GM21619 (cell line): ENCODE measurements around the gene EIF4A3.
"Not testable (repeated sequence)": the region's sequence is repeated elsewhere in the genome, so short reads cannot be mapped to it uniquely, and the experiment has no call there.

Source experiments
- ATAC-seq: cut with Tn5 transposase; IDR thresholded peaks from one replicate; pipeline ENCODE4 v1.9.1; 2021; ENCODE audit not compliant: unreplicated experiment

EIF4A3 gene

DNA sequence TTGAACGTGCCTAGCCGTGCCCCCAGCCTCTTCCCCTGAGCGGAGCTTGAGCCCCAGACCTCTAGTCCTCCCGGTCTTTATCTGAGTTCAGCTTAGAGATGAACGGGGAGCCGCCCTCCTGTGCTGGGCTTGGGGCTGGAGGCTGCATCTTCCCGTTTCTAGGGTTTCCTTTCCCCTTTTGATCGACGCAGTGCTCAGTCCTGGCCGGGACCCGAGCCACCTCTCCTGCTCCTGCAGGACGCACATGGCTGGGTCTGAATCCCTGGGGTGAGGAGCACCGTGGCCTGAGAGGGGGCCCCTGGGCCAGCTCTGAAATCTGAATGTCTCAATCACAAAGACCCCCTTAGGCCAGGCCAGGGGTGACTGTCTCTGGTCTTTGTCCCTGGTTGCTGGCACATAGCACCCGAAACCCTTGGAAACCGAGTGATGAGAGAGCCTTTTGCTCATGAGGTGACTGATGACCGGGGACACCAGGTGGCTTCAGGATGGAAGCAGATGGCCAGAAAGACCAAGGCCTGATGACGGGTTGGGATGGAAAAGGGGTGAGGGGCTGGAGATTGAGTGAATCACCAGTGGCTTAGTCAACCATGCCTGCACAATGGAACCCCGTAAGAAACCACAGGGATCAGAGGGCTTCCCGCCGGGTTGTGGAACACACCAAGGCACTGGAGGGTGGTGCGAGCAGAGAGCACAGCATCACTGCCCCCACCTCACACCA lies 44.8 kb downstream of the EIF4A3 start:
- ATAC-seq: peak; percentile 6

DNA sequence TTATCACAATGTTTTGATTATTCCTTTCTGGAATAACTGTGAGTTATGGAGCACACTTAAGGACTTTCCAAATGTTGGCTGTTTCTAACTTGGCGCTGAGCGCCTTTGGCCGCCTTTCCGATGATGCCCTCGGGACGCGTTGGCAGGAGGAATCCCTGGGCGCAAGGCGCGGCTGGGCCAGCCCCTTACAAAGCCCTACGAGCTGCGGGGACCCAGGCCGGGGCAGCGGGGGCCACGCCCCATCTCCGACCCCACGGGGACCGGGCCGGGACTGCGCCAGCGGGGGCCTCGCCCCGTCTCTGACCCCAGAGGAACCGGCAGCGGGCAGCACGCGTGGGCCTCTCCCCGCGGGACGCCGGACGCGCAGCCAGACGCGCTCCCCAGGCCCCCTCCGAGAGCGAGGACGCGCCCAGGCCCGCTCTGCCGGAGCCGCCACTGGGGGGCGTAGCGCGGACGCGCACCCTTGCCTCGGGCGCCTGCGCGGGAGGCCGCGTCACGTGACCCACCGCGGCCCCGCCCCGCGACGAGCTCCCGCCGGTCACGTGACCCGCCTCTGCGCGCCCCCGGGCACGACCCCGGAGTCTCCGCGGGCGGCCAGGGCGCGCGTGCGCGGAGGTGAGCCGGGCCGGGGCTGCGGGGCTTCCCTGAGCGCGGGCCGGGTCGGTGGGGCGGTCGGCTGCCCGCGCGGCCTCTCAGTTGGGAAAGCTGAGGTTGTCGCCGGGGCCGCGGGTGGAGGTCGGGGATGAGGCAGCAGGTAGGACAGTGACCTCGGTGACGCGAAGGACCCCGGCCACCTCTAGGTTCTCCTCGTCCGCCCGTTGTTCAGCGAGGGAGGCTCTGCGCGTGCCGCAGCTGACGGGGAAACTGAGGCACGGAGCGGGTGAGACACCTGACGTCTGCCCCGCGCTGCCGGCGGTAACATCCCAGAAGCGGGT lies 45.6 kb downstream of the EIF4A3 start, which contains the start of gene GAA:
Gene GAA, plus strand, starts transcription at position 571 of the 935 bp plus-strand sequence. CDS start 3,006 bp downstream, outside the sequence.
- ATAC-seq: peak; percentile 55

DNA sequence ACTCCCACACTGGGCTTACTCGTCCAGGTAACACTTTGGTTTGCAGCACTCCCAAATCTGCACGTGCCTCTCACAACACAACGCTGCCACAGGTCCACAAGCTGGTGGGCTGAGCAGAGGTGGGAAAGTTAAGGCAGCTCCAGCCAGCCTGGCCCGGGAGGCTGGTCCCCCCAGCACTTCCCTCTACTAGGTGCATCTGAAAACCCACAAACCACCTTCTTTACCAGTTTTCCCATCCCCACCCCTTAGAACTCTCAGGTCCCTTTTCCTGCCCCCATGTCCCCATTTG lies 46.9 kb downstream of the EIF4A3 start:
- no peak for ATAC-seq

DNA sequence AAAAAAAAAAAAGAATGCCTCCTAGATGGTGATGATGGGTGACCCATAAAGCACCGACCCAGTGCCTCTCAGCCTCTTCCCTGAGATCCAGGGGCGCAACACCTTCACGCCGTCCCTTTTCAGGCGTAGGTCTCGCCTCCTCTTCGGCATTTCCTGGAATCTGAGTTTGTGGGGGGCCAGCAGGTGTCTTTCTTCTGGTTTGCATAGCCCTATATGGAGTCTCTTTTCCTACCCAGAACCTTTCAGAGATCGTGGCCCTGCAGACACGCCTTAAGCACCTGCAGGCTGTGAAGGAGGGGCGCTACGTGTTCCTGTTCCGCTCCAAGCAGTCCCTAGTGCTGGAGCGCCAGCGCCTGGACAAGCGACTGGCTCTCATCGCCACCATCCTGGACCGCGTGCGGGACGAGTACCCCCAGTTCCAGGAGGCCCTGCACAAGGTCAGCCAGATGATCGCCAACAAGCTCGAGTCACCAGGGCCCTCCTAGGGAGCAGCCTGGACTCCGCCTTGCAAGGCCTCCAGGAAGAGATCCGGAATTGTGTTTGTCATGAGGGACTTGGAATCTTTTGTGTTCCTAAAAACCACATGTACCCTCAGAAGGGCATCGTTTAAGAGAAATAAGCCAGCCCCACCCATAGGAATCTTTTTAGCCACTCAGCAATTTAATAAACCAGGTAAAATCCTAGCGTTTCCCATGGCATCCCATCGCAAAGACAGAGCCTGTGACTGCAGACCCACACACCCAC lies 47.5 kb downstream of the EIF4A3 start:
- no peak for ATAC-seq

DNA sequence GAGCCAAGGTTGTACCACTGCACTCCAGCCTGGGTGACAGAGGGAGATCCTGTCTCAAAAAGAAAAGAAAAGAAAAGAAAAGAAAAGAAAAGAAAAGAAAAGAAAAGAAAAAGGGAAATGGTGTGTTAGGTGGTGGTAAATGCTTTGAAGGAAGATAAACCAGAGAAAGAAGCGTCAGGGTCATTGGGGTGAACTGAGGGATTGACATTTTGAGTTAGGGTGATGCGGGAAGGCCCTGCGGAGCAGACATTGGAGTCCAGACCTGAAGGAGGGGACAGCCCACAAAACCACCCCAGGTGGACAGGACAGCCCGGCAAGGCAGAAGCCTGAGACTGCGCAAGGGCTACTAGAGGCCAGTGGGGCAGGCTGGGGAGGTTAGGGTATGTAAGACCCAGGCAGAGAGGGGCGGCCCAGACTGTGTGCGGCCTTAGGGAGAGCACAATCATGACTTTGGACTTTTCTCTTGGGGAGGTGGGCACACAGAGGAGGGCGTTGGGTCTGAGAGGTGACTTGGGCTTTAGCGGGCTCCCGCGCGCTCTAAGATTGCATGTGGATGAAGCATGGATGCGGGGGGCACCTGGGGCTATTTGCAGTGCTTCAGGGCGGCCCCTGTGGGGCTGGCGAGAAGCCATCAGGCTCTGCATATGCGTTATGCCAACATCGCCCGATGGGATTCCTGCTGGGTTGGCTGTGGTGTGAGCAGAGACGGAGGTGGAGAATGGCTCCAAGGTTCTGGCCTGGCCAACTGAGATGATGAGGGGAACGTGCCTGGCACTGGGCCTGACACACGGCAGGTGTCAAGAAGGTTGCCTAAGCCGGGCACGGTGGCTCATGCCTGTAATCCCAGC lies 48.9 kb downstream of the EIF4A3 start:
- ATAC-seq: no peak

DNA sequence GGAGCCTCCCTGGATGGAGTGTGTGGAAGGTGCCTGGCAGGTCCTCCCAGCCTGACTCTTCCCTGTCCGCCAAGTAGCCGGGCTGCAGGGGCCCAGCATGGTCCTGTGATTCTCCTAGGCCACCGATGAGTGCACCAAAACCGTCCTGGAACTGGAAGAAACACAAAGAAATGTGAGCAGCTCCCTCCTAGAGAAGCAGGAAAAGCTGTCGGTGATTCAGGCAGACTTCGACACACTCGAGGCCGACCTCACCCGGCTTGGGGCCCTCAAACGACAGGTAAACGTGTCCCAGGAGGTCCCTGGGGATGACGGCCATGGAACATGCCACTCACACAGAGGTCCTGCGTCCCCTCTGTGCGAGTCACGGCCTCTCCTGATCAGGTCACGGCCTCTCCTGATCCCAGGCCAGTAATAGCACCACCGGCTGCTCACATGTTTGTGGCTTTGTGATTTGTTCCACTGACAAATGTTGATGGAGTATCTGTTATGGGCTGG lies 49.8 kb downstream of the EIF4A3 start:
- no peak for ATAC-seq

DNA sequence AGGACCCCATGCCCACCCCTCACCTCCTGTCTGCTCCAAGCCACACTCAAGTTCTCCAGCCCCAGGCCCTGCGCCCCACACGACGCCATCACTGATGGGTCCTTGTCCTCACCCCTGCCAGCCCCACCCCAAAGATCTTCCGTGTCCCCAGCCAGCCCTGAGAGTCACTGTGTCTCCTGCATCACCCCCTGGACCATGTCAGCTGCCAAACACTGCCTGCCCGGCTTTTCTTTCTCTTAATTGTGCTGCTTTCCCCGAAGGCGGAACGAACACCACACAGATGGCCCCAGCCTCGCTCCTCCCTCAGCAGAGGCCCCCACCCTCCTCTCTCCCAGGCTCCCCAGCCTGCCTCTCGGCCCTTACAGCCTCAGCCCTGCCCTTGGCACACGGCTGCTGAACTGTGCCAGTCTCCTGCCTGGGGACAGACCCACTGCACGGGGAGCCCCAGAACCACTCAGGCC lies 50.3 kb downstream of the EIF4A3 start:
- no peak for ATAC-seq

DNA sequence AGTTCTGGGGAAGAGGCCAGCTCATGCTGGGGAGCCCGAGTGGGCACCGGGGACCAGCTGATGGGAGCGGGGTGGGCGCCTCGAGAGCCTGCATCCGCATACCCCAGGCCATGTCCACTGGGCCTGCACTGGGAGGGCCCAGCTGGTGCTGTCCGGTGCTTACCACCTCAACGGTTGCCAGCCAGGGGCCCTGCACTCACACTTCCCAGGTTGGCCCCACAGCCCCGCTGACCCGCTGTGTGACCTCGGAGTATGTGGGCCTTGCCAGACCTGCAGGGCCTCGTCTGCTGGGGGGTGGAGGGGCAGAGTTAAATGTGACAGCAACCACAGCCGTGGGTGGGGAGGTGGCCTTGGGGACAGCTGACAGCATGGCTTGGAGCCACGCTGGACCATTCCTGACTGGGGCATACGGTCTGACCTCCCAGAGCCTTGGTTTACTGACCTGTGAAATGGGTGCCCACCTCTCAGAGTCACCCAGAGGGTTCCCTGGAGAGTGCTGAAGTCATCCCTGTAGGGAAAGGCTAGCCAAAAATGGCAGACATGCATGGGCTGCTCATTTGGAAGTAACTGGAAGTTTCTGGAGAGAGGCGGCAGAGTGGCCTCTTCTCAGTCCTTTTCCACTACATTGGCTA lies 51.0 kb downstream of the EIF4A3 start:
- ATAC-seq: no peak

DNA sequence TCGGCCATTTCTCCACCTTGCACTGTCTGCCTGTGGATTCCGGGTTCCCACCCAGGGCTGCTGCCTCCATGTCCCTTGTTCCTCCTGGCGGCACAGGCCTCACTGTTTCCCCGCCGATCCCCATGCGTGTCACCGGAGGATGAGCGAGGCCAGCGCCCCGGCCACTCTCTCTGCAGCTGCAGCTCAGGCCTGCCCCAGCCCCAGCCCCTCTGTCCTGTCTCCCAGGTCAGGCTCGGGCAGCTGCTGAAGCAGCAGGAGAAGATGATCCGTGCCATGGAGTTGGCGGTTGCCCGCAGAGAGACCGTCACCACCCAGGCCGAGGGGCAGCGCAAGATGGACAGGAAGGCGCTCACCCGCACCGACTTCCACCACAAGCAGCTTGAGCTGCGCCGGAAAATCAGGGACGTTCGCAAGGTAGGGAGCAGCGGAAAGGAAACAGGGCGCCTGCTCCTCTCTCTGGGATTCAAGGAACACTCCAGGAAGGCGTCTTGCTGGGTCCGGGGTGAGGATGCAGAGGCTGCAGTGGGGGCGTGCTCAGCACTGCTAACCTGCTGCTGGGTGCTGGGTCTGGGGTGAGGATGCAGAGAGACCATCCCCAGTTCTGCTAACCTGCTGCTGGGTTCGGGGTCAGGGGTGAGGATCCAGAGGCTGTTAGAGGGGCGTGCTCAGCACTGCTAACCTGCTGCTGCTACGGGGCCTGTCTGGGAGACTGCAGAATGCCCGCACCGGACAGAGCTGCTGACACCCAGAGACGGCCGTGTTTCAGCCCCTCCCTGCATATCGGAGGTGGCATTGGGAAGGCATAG lies 51.7 kb downstream of the EIF4A3 start:
- ATAC-seq: no peak

DNA sequence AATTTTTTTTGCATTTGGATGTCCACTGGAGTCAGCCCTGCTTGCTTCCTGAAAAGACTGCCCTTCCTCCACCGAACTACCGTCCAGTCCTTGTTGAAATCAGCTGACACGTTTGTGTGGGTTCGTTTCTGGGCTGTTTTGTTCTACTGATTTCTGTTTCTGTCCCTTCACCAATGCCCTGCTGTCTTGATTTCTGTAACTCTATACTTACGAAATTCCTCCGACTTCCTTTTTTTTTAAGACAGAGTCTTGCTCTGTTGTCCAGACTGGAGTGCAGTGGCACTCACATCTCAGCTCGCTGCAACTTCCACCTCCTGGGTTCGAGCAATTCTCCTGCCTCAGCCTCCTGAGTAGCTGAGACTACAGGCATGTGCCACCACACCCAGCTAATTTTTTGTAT lies 54.0 kb downstream of the EIF4A3 start:
- ATAC-seq: no peak

DNA sequence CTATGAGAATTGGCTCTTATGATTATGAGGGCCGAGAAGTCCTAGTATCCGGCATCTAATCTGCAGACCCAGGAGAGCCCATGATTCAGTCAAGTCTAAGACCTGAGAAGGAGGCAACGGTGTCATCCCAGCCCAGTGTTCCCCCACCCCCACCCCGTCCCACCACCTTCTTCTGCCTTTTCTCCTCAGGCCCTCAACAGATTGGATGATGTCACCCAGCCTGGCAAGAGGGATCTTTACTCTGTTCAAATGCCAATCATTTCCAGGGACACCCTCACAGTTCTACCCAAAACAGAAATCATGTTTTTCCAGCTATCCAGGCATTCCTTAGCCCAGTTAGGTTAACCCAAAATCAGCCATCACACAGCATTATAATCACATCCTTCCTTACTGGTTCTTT lies 55.6 kb downstream of the EIF4A3 start:
- ATAC-seq: no peak

DNA sequence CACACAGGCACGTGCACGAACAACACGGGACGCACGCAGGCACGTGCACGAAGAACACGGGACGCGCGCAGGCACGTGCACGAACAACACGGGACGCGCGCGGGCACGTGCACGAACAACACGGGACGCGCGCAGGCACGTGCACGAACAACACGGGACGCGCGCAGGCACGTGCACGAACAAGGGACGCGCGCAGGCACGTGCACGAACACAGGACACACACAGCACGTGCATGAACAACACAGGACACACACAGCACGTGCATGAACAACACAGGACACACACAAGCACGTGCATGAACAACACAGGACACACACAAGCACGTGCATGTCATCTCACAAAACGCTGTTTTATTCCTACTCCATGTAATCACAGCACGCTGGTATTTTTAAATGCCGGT lies 56.8 kb downstream of the EIF4A3 start:
- not testable (repeated sequence) for ATAC-seq

DNA sequence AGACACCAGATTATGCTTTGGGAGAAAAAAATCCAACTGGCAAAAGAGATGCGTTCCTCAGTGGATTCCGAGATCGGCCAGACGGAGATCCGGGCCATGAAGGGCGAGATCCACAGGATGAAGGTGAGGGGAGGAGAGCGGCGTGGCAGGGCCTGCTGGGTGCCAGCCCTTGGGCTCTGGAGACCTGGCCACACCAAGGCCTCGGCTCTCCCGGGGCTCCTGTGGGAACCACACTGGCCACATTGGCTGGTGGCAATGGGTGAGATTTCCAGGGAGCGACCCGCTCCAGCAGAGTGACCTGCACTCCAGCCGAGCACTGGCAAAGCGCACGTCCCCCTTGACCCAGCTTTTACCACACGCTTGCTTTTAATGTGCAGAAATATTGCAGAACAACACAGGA lies 57.2 kb downstream of the EIF4A3 start:
- ATAC-seq: no peak

DNA sequence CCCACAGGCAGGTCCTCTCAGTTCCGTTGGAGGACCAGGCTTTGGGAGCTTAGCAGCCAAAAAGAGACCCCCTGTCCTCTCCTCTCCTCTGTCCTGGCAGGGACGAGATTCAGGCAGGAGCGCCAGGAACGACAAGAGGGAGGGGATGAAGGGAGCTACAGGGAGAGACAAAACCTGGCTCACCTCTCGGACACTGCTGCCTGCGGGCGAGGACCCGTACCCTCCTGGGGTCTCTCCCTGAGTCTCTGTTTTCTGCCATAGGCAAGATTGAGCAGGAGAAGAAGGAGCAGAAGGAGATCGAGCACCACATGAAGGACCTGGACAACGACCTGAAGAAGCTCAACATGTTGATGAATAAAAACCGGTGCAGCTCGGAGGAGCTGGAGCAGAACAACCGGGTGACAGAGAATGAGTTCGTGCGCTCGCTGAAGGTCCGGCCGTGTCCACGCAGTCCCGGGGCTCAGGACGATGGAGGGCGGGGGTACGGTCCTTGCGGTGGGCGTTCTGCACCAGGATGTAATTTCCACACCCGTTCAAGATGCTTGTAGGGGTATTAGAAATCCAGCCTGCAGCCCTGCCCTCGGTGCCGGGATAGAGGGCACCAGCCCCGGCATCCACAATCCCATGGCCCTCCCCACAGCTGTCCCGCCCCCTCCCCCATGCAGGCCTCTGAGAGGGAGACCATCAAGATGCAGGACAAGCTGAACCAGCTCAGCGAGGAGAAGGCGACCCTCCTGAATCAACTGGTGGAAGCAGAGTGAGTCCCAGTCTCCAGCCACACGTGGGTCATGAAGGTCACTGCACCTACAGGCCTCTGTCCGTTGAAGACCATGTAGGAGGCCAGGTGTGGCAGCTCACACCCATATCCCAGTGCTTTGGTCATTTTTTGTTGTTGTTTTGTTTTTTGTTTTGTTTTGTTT lies 59.3 kb downstream of the EIF4A3 start:
- ATAC-seq: no peak

DNA sequence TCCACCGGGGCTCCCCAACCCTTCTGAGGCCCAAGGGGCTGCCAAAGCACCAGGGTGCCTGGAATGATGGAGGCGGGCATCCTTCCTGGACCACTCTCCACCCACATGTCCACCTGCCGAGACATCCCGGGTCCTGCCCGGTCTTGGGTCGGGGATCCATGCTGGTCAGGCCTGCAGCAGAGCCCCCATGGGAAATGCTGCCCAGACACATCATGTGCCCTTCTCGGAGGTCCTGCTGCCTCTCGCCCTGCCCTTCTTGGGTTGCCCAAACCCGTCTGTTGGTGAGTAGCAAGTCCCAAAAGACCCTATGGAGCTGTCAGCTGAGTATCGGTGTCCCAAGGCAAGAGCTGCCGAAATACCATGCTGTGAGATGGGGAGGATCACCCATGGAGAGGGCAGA lies 60.3 kb downstream of the EIF4A3 start:
- ATAC-seq: no peak

DNA sequence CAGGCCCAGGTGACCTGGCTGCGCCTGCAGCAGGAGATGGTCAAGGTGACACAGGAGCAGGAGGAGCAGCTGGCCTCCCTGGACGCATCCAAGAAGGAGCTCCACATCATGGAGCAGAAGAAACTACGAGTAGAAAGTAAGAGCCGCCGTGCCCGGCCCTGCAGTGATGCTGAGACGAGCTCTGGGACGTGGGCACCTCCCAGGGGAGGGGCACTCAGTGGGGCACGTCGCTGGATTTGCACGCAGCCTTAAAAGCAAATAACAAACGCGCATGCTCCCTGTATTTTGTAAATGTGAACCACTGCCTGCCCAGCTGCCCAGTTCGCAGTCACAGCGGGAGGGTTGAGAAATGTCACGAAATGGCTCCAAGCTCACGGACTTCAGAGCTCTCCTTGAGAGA lies 60.8 kb downstream of the EIF4A3 start:
- no peak for ATAC-seq

DNA sequence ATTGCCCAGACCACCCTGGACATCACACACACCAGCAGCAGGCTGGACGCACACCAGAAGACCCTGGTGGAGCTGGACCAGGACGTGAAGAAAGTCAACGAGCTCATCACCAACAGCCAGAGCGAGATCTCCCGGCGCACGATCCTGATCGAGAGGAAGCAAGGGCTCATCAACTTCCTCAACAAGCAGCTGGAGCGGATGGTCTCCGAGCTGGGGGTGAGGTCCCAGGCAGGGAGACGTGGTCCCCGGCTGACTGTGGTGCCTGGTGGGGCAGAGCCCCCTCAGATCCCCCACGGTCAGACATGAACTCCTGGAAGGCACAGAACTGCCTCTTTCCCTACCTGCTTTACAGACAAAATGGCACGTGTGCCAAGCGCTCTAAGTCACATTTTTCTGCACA lies 62.2 kb downstream of the EIF4A3 start:
- no peak for ATAC-seq
